ENCODE results near the gene NME8.
A peak's percentile ranks its signal among the peaks of the same experiment; 100 is the strongest.

Gene NME8

DNA sequence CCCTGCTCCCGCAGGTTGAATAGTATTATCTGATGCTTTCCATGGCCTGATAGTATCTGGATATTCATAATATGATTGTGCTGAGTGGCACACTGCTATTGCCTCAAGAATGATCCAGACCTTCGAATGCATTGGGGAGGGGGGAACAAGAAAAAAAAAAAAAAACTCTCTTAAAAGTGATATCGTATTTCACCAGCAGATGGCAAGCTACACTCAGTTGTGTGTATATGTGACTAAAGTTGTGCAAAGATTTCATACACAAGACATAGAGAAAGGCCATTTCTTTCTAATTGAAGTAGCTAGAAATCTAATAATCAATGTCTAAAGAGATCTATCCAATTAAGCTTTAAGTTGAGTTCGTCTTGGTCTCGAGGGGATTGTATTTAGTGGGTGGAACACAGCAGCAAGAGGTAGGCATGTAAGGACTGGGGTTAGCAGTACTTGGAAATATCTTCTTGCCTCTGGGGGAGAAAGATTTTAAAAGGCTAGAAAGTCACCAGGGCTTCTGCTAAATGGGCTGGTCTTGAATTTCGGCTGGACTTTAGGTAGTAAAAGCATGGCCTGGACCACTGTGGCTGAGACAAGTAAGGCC is 52.9 kb downstream of the NME8 start:
- H3K4me3 ChIP-seq (ENCODE audit: low read depth, low read length), result no peak overlapping the region
- DNase-seq (ENCODE audit: low read depth), result peak; percentile 45
- TF ChIP-seq, protein P1, sequence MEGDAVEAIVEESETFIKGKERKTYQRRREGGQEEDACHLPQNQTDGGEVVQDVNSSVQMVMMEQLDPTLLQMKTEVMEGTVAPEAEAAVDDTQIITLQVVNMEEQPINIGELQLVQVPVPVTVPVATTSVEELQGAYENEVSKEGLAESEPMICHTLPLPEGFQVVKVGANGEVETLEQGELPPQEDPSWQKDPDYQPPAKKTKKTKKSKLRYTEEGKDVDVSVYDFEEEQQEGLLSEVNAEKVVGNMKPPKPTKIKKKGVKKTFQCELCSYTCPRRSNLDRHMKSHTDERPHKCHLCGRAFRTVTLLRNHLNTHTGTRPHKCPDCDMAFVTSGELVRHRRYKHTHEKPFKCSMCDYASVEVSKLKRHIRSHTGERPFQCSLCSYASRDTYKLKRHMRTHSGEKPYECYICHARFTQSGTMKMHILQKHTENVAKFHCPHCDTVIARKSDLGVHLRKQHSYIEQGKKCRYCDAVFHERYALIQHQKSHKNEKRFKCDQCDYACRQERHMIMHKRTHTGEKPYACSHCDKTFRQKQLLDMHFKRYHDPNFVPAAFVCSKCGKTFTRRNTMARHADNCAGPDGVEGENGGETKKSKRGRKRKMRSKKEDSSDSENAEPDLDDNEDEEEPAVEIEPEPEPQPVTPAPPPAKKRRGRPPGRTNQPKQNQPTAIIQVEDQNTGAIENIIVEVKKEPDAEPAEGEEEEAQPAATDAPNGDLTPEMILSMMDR (IDR thresholded peaks at IDR 0.05; ENCODE audit: insufficient read depth, low read depth, low read length, missing control alignments), result peak; percentile 51

DNA sequence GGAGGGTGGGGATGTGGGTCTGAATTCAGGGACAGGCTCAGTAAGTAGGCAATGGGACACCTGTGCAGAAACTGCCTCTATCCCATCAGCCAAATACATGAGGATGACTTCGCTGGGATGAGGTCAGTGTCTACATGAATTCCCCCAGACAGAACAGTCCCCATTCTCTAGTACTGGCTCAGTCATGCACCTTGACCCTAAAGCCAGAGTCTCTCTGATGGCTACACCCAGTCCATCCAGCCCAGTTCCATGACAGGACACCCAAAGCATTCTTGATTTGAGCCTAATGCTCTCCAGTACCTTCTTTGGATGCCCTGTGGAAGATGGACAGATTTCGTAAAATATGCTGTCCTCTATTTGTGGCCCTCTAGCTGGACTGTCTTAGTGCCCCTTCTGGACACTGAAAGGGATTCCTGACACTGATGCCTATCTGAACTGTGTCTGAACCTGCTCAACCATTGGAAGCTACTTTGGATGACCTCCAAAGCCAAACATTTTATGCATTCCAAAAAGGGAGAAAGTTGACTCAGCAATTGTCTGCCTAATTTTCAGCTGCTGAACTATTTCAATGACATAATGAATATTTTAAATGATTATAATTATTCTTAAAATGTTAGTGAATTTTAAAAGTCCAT is 53.6 kb downstream of the NME8 start:
- no peak overlapping the region for H3K4me3 ChIP-seq (ENCODE audit: low read depth, low read length)
- TF ChIP-seq, protein P1 (IDR thresholded peaks at IDR 0.05; ENCODE audit: insufficient read depth, low read depth, low read length, missing control alignments), result no peak
- no peak for DNase-seq (ENCODE audit: low read depth)

DNA sequence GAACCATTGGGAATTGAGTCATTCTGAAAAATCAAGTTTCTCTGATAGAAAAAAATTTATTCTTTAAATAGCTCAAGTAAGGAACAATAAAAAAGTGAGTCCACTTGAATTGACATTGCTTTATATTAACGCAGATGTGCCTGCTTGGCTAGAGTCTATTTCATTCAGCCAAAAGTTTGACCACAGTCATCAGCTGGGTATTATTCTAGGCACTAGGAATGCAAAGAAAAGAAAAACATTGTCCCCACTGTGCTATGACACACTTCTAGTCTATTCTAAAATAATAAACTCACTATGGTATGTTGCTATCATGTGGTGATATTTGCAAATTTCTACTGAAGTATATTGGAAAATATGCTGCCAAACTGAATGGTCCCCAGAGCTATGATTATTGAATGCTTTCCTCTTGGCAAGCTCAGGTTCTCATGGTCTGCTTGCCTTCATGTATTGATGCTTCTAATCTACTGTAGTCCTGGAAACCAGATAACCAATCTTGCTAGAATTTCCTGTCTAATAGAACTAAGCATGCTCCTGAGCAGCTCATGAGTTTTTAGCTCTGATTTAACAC is 59.9 kb downstream of the NME8 start:
- DNase-seq (ENCODE audit: low read depth), result no peak
- TF ChIP-seq, protein P1 (IDR thresholded peaks at IDR 0.05; ENCODE audit: insufficient read depth, low read depth, low read length, missing control alignments), result no peak
- no peak overlapping the region for H3K4me3 ChIP-seq (ENCODE audit: low read depth, low read length)

DNA sequence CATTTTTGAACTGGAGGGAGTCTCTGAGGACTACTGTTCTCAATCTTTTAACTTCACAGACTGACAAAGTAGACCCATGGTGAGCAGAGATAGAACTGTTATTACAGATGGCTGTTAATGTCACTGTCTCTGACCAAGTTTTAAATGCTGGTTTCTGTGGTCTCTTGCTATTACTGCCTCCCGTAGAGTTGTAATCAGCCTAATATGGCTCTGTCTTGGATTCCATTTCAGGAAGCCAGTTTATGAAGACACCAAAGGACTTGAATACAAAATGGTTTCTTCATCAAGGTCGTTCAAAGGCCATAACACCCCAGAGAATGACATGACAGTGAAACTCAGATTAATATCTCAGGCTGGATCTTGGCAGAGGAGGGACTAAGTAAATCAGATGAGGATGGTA is 64.4 kb downstream of the NME8 start:
- H3K4me3 ChIP-seq (ENCODE audit: low read depth, low read length), result no peak overlapping the region
- no peak for DNase-seq (ENCODE audit: low read depth)
- TF ChIP-seq, protein P1 (IDR thresholded peaks at IDR 0.05; ENCODE audit: insufficient read depth, low read depth, low read length, missing control alignments), result no peak

DNA sequence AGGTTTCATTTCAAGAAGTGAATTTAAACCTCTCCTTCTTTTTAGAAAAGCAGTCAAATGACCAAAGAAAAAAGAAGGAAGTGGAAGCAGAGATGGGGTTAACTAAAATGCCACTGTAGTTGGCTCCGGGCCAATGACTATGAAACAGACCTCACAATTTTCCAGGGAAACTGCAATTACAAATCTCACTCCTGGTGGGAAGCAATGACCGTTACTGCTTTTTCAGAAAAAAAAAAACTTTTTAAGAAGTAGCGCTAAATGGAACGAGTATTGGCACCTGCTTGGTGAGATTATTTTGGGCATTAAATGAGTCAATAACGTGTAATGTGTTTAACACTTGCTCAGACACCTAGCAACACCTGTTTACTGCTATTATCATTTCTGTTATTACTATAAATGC is 67.0 kb downstream of the NME8 start:
- peak; percentile 16 for DNase-seq (ENCODE audit: low read depth)
- TF ChIP-seq, protein P1 (IDR thresholded peaks at IDR 0.05; ENCODE audit: insufficient read depth, low read depth, low read length, missing control alignments), result no peak
- no peak overlapping the region for H3K4me3 ChIP-seq (ENCODE audit: low read depth, low read length)

DNA sequence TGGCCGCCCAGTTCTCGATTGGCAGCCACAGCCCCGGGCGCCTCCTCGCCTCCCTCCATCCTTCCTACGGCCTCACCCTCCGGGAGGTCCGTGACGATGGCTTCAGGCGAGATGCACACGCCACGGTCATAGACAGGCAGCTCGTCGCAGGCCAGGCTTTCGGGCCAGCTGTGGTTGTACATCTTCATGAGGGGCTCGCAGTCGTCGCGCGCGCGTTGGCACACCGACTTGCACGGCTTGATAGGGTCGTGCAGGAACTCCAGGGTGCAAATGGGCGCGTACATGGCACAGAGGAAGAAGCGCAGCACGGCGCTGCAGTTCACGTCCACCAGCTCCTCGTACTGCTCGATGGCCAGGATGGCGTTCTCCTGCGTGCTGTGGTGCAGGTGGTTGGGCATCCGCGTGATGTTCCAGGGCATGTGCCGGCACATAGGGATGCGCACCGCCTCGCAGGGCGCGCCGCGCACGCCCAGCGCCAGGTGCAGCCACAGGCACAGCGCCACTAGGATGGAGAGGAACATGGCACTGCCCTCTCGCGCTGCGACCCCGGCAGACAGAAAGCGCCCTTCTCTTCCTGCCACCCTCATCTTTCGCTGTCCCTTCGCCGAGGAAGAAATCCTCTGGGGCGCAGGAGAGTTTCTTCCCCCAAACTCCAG is 67.7 kb downstream of the NME8 start:
- TF ChIP-seq, protein P1 (IDR thresholded peaks at IDR 0.05; ENCODE audit: insufficient read depth, low read depth, low read length, missing control alignments), result no peak
- no peak for DNase-seq (ENCODE audit: low read depth)
- H3K4me3 ChIP-seq (ENCODE audit: low read depth, low read length), result no peak overlapping the region; the same call in 1 of the 2 replicates

Data from GM12865 (cell line).